ENCODE data around the gene CCDC148.
A peak's percentile ranks its signal among the peaks of the same experiment; 100 is the strongest.

The CCDC148 gene

DNA sequence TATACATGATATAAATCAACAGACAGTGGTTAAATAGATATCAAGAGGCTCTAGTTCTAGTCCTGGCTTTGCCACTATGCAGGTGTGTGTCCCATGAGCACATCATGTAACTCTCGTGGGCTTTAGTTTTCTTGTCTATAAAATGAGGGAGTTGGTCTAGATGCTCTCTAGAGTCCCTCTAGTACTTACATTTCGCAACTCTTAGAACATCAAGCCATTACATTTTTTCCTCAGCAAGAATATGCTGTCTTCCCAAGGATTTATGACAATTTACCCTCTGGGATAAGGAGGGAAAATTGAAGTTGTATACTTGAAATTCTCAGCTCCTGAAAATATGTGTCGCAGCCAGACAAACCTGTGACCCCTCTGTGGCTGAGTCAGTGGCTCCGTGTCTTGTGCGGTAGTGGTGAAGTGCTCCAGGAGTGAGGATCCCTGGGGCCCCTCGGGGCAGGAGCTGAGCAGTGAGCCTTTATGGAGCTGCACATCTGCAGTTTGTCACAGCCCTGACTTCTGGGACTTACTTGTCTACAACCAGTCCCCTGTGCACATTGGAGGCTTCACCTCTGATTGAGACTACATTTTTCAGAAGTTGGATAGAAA lies 7.0 kb upstream of the CCDC148 start:
- DNase-seq (ENCODE audit: low read depth): peak; percentile 31
- H3K4me3 ChIP-seq (ENCODE audit: low read depth, low read length): no peak overlapping the region
- TF ChIP-seq MYC (IDR thresholded peaks at IDR 0.05; ENCODE audit: low read depth, low read length) (no peak), POLR2A (IDR thresholded peaks at IDR 0.05; ENCODE audit: extremely low read depth, insufficient read length) (no peak)
- TF ChIP-seq, protein P1, sequence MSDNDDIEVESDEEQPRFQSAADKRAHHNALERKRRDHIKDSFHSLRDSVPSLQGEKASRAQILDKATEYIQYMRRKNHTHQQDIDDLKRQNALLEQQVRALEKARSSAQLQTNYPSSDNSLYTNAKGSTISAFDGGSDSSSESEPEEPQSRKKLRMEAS (IDR thresholded peaks at IDR 0.05; ENCODE audit: low read depth, low read length): no peak
- TF ChIP-seq, protein P2, sequence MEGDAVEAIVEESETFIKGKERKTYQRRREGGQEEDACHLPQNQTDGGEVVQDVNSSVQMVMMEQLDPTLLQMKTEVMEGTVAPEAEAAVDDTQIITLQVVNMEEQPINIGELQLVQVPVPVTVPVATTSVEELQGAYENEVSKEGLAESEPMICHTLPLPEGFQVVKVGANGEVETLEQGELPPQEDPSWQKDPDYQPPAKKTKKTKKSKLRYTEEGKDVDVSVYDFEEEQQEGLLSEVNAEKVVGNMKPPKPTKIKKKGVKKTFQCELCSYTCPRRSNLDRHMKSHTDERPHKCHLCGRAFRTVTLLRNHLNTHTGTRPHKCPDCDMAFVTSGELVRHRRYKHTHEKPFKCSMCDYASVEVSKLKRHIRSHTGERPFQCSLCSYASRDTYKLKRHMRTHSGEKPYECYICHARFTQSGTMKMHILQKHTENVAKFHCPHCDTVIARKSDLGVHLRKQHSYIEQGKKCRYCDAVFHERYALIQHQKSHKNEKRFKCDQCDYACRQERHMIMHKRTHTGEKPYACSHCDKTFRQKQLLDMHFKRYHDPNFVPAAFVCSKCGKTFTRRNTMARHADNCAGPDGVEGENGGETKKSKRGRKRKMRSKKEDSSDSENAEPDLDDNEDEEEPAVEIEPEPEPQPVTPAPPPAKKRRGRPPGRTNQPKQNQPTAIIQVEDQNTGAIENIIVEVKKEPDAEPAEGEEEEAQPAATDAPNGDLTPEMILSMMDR (IDR thresholded peaks at IDR 0.05; ENCODE audit: low read depth, low read length): no peak

DNA sequence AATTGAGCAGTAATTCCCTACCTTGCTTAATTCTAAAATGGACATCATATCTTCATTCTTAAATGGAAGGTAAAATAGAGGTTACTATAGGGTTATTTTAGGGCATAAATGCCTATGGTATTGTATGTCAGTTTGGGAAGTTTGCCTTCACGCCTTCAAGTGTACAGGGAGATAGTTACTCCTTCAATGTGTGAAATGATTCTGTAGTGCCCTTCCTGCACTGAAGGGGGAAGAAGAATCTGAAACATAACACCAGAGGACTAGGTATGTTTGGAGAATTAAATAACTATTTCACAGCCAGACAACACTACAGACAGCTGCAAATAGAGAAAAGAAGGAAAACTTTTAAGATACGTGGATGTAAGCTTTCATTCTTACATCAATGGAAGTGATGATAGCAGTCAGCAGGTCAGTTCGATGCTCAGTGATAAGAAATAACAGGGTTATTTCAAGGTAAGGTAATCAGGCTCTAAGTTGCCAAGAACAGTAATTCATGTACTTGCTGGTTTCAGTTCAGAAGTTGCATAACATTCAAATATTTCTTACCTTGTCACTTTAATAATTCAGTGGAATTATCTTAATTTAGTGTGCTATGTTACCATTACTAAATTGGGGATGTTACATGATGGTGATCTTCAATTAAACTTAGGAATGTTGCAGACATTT lies 4.2 kb upstream of the CCDC148 start:
- DNase-seq (ENCODE audit: low read depth): peak; percentile 12
- TF ChIP-seq POLR2A (IDR thresholded peaks at IDR 0.05; ENCODE audit: extremely low read depth, insufficient read length): no peak
- no peak for TF ChIP-seq MYC (IDR thresholded peaks at IDR 0.05; ENCODE audit: low read depth, low read length)
- TF ChIP-seq, protein P1 (IDR thresholded peaks at IDR 0.05; ENCODE audit: low read depth, low read length): no peak
- TF ChIP-seq, protein P2 (IDR thresholded peaks at IDR 0.05; ENCODE audit: low read depth, low read length): no peak
- H3K4me3 ChIP-seq (ENCODE audit: low read depth, low read length): no peak overlapping the region

DNA sequence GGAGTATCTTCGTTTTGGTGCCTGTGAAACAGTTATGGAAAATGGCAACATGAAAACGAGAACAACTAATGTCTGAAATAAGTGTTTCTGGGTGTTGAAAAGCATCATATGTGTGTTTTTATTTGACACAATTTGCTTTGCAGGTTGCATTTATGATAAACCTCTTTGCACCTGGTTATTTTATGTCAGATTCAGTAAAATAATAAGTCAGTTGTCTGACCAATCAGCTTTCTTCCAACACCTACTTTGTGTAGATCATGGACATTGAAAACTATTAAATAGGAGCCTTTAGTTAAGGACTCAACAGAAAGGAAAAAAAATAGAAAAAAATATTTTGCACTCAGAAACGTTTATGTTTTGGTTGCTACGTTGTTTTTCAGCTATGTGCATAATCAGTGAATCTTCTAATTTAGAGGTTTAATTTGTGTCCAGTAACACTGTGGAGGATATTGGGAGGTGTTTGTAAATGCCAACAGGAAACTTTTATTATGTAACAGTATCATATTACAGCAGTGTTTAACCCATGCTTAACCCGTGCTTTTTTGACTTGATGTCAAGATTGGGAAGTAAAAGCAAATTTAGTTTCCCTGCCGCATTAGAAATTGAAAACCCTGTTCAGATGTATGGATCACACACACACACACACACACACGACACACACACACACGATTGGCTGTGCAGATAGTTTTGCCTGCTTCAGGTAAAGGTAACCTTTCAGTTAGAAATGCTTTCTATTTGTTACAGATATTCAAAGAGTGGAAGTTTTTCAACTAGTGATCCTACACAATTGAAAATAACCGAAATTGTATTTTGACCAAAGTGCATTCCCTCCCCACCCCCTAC lies 2.8 kb upstream of the CCDC148 start:
- peak; percentile 56 for DNase-seq (ENCODE audit: low read depth)
- no peak for TF ChIP-seq POLR2A (IDR thresholded peaks at IDR 0.05; ENCODE audit: extremely low read depth, insufficient read length)
- H3K4me3 ChIP-seq (ENCODE audit: low read depth, low read length): peak overlapping the region; percentile 74

DNA sequence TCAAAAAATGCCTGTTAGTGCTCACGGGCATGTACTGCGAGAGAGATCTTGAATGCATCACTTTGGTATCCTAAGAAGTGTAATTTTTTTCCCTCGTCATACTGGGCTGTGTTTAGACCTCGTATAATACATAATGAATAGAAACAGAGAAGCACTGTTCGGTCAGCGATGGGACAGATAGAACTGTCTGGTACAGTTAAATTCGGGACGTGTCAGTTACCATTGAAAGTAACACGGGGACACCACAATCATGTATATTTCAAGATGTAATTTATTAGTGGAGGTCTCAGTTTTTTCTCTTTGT lies 2.0 kb upstream of the CCDC148 start:
- no peak for DNase-seq (ENCODE audit: low read depth)
- H3K4me3 ChIP-seq (ENCODE audit: low read depth, low read length): peak overlapping the region; percentile 74
- no peak for TF ChIP-seq POLR2A (IDR thresholded peaks at IDR 0.05; ENCODE audit: extremely low read depth, insufficient read length)
- no peak for TF ChIP-seq MYC (IDR thresholded peaks at IDR 0.05; ENCODE audit: low read depth, low read length)
- TF ChIP-seq, protein P2 (IDR thresholded peaks at IDR 0.05; ENCODE audit: low read depth, low read length): no peak
- TF ChIP-seq, protein P1 (IDR thresholded peaks at IDR 0.05; ENCODE audit: low read depth, low read length): no peak

DNA sequence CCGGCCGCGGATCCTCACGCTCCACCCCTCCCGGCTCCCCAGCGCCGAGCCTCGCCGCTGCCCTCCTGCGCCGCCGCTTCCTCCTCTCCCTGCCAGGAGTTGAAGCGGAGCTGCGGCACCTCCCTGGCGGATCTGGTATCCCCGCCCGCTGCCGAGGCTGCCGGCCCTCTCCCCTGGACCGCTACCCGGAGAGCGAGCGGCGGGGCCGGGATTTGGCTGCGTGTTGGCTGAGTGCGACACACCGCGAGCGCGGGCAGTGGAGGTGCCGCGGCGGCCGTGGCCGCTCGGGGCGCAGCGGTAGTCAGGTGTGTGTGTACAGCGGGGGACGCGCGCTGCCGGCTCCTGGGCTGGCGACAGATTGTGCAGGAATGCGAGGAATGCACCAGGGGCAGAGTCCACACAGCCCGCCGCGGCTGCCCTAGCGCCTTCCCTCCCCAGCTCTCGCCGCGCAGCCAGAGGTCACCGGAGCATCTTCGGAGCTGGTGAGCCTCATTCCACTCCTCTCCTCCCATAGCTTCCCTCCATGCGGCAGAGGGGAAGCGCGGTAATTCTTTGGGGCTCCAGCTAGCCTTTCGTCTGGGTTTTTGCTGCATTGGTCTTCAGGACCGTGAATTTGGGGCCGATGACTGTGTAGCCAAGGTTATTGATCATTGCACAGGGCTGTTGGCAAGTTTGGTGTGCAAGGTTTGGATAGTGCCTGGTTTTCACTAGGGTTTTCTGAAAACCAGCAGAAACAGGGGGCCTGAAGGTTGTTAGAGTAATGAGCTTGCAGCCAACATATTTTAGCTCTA lies 1.5 kb upstream of the CCDC148 start:
- DNase-seq (ENCODE audit: low read depth): peak; percentile 85

More for the DNA sequence above, 1.5 kb upstream of the CCDC148 start:
- TF ChIP-seq, protein P1 (IDR thresholded peaks at IDR 0.05; ENCODE audit: low read depth, low read length): no peak
- TF ChIP-seq, protein P2 (IDR thresholded peaks at IDR 0.05; ENCODE audit: low read depth, low read length): peak; percentile 23
- TF ChIP-seq MYC (IDR thresholded peaks at IDR 0.05; ENCODE audit: low read depth, low read length) (no peak), POLR2A (IDR thresholded peaks at IDR 0.05; ENCODE audit: extremely low read depth, insufficient read length) (peak; percentile 6)
- peak overlapping the region; percentile 74 for H3K4me3 ChIP-seq (ENCODE audit: low read depth, low read length)

All from NB4 (cell line).